Aortic smooth muscle cell (primary cell): ENCODE data around the gene SMG5. TPM values are rescaled to one million over a fixed set of nuclear protein-coding genes. Genes with fewer than 3 reads are reported as not detected.

Experiments
- total RNA-seq: library from RNA; depleted of rRNA; stranded (reverse); fragments of >200 nt; gene quantifications from 2 replicates; pipeline ENCODE4 v1.2.3, GENCODE V29; 2014

The SMG5 gene
- total RNA-seq = 31.1 and 35.0 TPM in 2 replicates

GRCh38 chr1:156282479-156283222 is at the start of gene SMG5:
Gene SMG5 (minus strand): TSS chr1:156282825. CDS start chr1:156282680, 145 bp downstream.

GRCh38 chr1:156298852-156299357 is 16.3 kb upstream of the SMG5 start, which contains the start of gene VHLL:
Gene VHLL (minus strand): TSS chr1:156299307. CDS start chr1:156299189, 118 bp downstream.

GRCh38 chr1:156295391-156295947 is 12.8 kb upstream of the SMG5 start, which contains the start of gene GLMP:
Gene GLMP (minus strand): TSS chr1:156295679. CDS start chr1:156295645, 34 bp downstream.

GRCh38 chr1:156284112-156284511 is 1.5 kb upstream of the SMG5 start, which contains the start of gene TMEM79:
Gene TMEM79 (plus strand): TSS chr1:156284325. CDS start chr1:156285227, 902 bp downstream.

GRCh38 chr1:156247460-156248322 is 34.9 kb downstream of the SMG5 start, which contains the start of gene PAQR6:
Gene PAQR6 (minus strand): TSS chr1:156248056. CDS start chr1:156246731, 1,325 bp downstream.

GRCh38 chr1:156241926-156242325 is 40.7 kb downstream of the SMG5 start, which contains the start of gene BGLAP:
Gene BGLAP (plus strand): TSS chr1:156242184. CDS start chr1:156242232, 48 bp downstream.

GRCh38 chr1:156212833-156213643 is 69.6 kb downstream of the SMG5 start, which contains the start of gene PMF1:
Gene PMF1 (plus strand): TSS chr1:156213007. CDS start chr1:156213016, 9 bp downstream.

Other genes starting within 250 kb of the SMG5 start
- 9.8 and 11.6 TPM in 2 replicates for gene UBQLN4, start 229.0 kb downstream of the SMG5 start, total RNA-seq
- 50.4 and 57.7 TPM in 2 replicates for gene LAMTOR2, start 228.0 kb downstream of the SMG5 start, total RNA-seq
- gene RAB25, start 221.7 kb downstream of the SMG5 start, total RNA-seq = not detected in 2 replicates
- gene MEX3A, start 200.4 kb downstream of the SMG5 start, total RNA-seq = 0.40 and 0.50 TPM in 2 replicates
- 2,412 and 2,559 TPM in 2 replicates for gene LMNA, start 168.1 kb downstream of the SMG5 start, total RNA-seq
- 3.0 and 6.8 TPM in 2 replicates for gene SEMA4A, start 129.2 kb downstream of the SMG5 start, total RNA-seq
- gene SLC25A44, start 88.7 kb downstream of the SMG5 start, total RNA-seq = 9.2 and 10.1 TPM in 2 replicates
- 28.5 and 29.5 TPM in 2 replicates for gene PMF1, start 69.8 kb downstream of the SMG5 start, total RNA-seq
- gene BGLAP, start 40.6 kb downstream of the SMG5 start, total RNA-seq = 0.13 TPM in 1 of 2 replicates, not detected in the other
- 0.26 and 0.44 TPM in 2 replicates for gene PAQR6, start 34.8 kb downstream of the SMG5 start, total RNA-seq
- gene TMEM79, start 1.5 kb upstream of the SMG5 start, total RNA-seq = 1.1 and 1.6 TPM in 2 replicates
- 67.9 and 83.3 TPM in 2 replicates for gene GLMP, start 12.9 kb upstream of the SMG5 start, total RNA-seq
- 0.26 TPM in 1 of 2 replicates, not detected in the other for gene VHLL, start 16.5 kb upstream of the SMG5 start, total RNA-seq
- gene CCT3, start 55.5 kb upstream of the SMG5 start, total RNA-seq = 291 and 402 TPM in 2 replicates
- not detected in 2 replicates for gene TSACC, start 55.7 kb upstream of the SMG5 start, total RNA-seq
- gene RHBG, start 86.4 kb upstream of the SMG5 start, total RNA-seq = not detected in 2 replicates
- gene MEF2D, start 217.9 kb upstream of the SMG5 start, total RNA-seq = 6.3 and 13.2 TPM in 2 replicates